MM.1S (cell line): Measurements from ENCODE around the gene RIN1.

Experiments used
- DNase-seq: peaks from one replicate; pipeline ENCODE4 v3.0.0-alpha.2; 2015
- H2AFZ ChIP-seq: fragments of 300-600 bp; sonication (generic); 2 replicates; pipeline ENCODE4 v1.6.0; 2016; ENCODE audit warnings: antibody characterized with exemption, low read length
- H3F3A ChIP-seq: fragments of 300-600 bp; sonication (generic); 2 replicates; pipeline ENCODE4 v1.6.1; 2016; ENCODE audit warnings: mild to moderate bottlenecking, antibody characterized with exemption, low read length, moderate library complexity, mixed read lengths; ENCODE audit not compliant: insufficient read depth
- H3K27ac ChIP-seq: fragments of 300-600 bp; sonication (generic); 2 replicates; pipeline ENCODE4 v1.5.1; 2016; ENCODE audit warnings: mild to moderate bottlenecking, low read length
- H3K27me3 ChIP-seq: fragments of 300-600 bp; sonication (generic); replicated peaks from 2 replicates; pipeline ENCODE4 v1.6.0; 2016; ENCODE audit warnings: low read length; ENCODE audit not compliant: insufficient read depth
- H3K36me3 ChIP-seq: fragments of 300-600 bp; sonication (generic); replicated peaks from 2 replicates; pipeline ENCODE4 v1.6.1; 2016; ENCODE audit warnings: mild to moderate bottlenecking, low read length, mixed read lengths; ENCODE audit not compliant: insufficient read depth
- H3K4me1 ChIP-seq: fragments of 300-600 bp; sonication (generic); 2 replicates; pipeline ENCODE4 v1.6.1; 2016; ENCODE audit warnings: low read length, mixed read lengths
- H3K4me2 ChIP-seq: fragments of 300-600 bp; sonication (generic); 2 replicates; pipeline ENCODE4 v1.6.0; 2016; ENCODE audit warnings: low read depth, low read length
- H3K4me3 ChIP-seq: fragments of 300-600 bp; sonication (generic); 2 replicates; pipeline ENCODE4 v1.5.1; 2016; ENCODE audit warnings: low read length, mixed read lengths
- H3K79me2 ChIP-seq: fragments of 300-600 bp; sonication (generic); 2 replicates; pipeline ENCODE4 v1.6.1; 2016; ENCODE audit warnings: mixed run types, low read length, mixed read lengths
- H3K9ac ChIP-seq: fragments of 300-600 bp; sonication (generic); 2 replicates; pipeline ENCODE4 v1.6.1; 2016; ENCODE audit warnings: low read length, mixed read lengths
- H3K9me2 ChIP-seq: fragments of 300-600 bp; sonication (generic); replicated peaks from 2 replicates; pipeline ENCODE4 v1.6.1; 2016; ENCODE audit warnings: mild to moderate bottlenecking, low read length, mixed read lengths; ENCODE audit not compliant: insufficient read depth
- H3K9me3 ChIP-seq: fragments of 300-600 bp; sonication (generic); replicated peaks from 2 replicates; pipeline ENCODE4 v1.6.1; 2016; ENCODE audit warnings: mild to moderate bottlenecking, low read length, mixed read lengths; ENCODE audit not compliant: insufficient read depth
- H4K20me1 ChIP-seq: fragments of 300-600 bp; sonication (generic); 2 replicates; pipeline ENCODE4 v1.6.1; 2016; ENCODE audit warnings: mild to moderate bottlenecking, low read length, moderate library complexity, mixed read lengths; ENCODE audit not compliant: insufficient read depth
- CTCF ChIP-seq: fragments of 300-600 bp; sonication (generic); IDR thresholded peaks from 2 replicates; pipeline ENCODE4 v1.5.1; 2016; ENCODE audit warnings: antibody characterized with exemption, low read length, mixed read lengths
- EZH2 ChIP-seq: fragments of 300-600 bp; sonication (generic); optimal IDR thresholded peaks from 2 replicates; pipeline ENCODE3; 2017; ENCODE audit warnings: low read depth, mild to moderate bottlenecking, antibody characterized with exemption, low read length, mixed read lengths
- EZH2phosphoT487 ChIP-seq: fragments of 300-600 bp; sonication (generic); IDR thresholded peaks from 2 replicates; pipeline ENCODE4 v1.6.1; 2018; ENCODE audit warnings: antibody characterized with exemption, low read length

Gene RIN1

DNA sequence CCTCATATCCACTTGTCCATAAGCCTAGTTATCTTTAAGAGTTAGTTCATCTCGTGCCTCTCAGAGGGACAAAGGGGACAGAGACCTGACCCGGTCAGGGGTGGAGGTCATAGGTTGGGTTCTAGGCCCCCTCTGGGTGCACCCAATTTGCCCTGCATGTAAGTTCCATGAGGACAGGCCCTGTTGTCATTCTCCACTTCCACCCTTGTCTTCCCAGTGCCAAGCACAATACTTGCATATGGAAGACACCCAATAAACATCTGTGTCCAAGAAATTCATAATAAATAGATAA lies 46.0 kb downstream of the RIN1 start:
- no peak overlapping the region for H3K27ac ChIP-seq
- H3K4me3 ChIP-seq, result no peak overlapping the region
- TF ChIP-seq EZH2, result no peak
- H3K36me3 ChIP-seq, result no peaks in the 10 kb centered on the region
- no peaks in the 10 kb centered on the region for H3K9me3 ChIP-seq
- H3K9ac ChIP-seq, result no peak overlapping the region
- peaks cover 13% of the 10 kb centered on the region for H3K79me2 ChIP-seq
- peaks cover 15% of the 10 kb centered on the region for H3K4me1 ChIP-seq
- H3K4me2 ChIP-seq, result peak overlapping the region; percentile 94
- no peaks in the 10 kb centered on the region for H3K9me2 ChIP-seq
- no peak for DNase-seq
- H3F3A ChIP-seq, result peaks cover 7% of the 10 kb centered on the region
- peaks cover 35% of the 10 kb centered on the region for H3K27me3 ChIP-seq
- no peaks in the 10 kb centered on the region for H4K20me1 ChIP-seq
- no peak overlapping the region for H2AFZ ChIP-seq

- peak overlapping the region; percentile 39; the same call in 1 of the 2 replicates for H3K9ac ChIP-seq
- DNase-seq, result peak; percentile 71
- no peaks in the 10 kb centered on the region for H3K9me2 ChIP-seq
- H3K36me3 ChIP-seq, result no peaks in the 10 kb centered on the region
- no peaks in the 10 kb centered on the region for H4K20me1 ChIP-seq
- peaks cover 13% of the 10 kb centered on the region for H3K79me2 ChIP-seq
- H3K4me3 ChIP-seq, result peak overlapping the region; percentile 71
- peaks cover 15% of the 10 kb centered on the region for H3K4me1 ChIP-seq
- H3K27me3 ChIP-seq, result peaks cover 35% of the 10 kb centered on the region
- peak overlapping the region; percentile 65; the same call in 1 of the 2 replicates for H3K27ac ChIP-seq
- TF ChIP-seq EZH2phosphoT487 (no peak), EZH2 (no peak), CTCF (no peak)
- peak overlapping the region; percentile 65 for H2AFZ ChIP-seq
- peaks cover 7% of the 10 kb centered on the region for H3F3A ChIP-seq
- H3K4me2 ChIP-seq, result peak overlapping the region; percentile 94
- H3K9me3 ChIP-seq, result no peaks in the 10 kb centered on the region
These were observed 46.5 kb downstream of the RIN1 start for GRCh38 chr11:66289548-66290329.

DNA sequence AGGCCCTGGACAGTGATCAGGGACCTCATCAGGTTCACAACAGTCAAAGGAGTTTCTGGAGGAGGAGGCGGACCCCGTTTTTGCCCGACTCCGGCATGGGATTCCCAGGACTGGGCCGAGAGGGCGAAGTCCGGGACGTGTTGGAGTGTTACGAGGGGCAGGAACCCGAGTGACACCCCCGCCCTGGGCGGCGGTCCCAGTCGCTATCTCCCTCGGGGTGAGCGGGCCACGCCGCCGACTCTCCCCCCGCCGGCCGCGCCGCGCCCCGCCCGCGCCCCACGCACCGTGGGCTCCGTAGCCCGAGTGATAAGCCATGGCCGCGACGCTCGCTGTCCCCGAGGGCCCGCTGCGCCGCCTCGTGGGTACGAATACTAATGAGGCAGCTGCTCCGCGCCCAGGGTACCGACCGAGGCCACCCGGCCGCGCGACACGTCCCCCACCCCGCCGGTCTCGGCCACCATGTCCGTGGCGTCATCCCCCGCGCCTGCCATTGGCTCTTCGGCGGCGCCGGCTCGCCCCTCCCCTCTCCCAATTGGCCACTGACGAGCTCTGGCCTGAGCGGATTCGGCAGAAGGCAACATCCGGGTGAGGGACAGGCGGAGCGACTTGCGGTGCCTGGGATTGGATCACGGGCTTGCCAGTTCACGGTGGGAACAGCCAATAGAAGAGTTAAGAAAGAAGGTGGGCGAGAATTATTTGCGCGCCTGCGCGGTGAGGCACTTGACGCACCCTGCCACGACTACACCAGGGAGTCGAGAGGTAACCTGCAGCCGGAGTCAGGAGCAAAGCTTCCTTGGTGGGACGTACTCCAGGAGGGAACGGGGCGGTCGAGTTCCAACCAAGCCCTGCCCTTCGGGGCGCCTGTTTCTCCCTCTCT lies 47.3 kb downstream of the RIN1 start, which contains the start of gene YIF1A:
Gene YIF1A (minus strand): TSS at position 473 of the 877 bp plus-strand sequence. CDS start 158 bp downstream, at position 315.
- H3F3A ChIP-seq, result peaks cover 7% of the 10 kb centered on the region
- H3K9ac ChIP-seq, result peak within 1 kb of the TSS; percentile 91
- H4K20me1 ChIP-seq, result no peaks in the 10 kb centered on the region
- H3K9me3 ChIP-seq, result no peaks in the 10 kb centered on the region
- peaks cover 33% of the 10 kb centered on the region for H3K27me3 ChIP-seq
- no peak for TF ChIP-seq EZH2
- TF ChIP-seq CTCF, result no peak
- no peak for TF ChIP-seq EZH2phosphoT487
- H2AFZ ChIP-seq, result peak within 1 kb of the TSS; percentile 65
- peak within 1 kb of the TSS; percentile 65; the same call in 1 of the 2 replicates for H3K27ac ChIP-seq
- no peaks in the 10 kb centered on the region for H3K9me2 ChIP-seq
- H3K4me1 ChIP-seq, result peaks cover 15% of the 10 kb centered on the region
- H3K4me2 ChIP-seq, result peak within 1 kb of the TSS; percentile 94
- peak; percentile 99 for DNase-seq
- peak within 1 kb of the TSS; percentile 77 for H3K4me3 ChIP-seq
- no peaks in the 10 kb centered on the region for H3K36me3 ChIP-seq
- peaks cover 13% of the 10 kb centered on the region for H3K79me2 ChIP-seq
